T-helper 1 cell treated with Interleukin-12 subunit alpha and Interleukin-12 subunit beta and Interleukin-4 antibody, amounts not matched to agents 30 ng/mL and 1 ng/mL, for 36 hours (primary cell): Measurements from ENCODE around the gene KRTAP10-3. TPM values are rescaled to one million over a fixed set of nuclear protein-coding genes. Genes with fewer than 3 reads are reported as not detected.
"Not testable (repeated sequence)": the region's sequence is repeated elsewhere in the genome, so short reads cannot be mapped to it uniquely, and the experiment has no call there.

Source experiments
- intact Hi-C: fragments of 100-400 bp; cut with micrococcal nuclease; formaldehyde crosslinking; loops from one replicate; pipeline ENCODE4 v1.15.1; 2024
- total RNA-seq: library from RNA; stranded (reverse); gene quantifications from 2 replicates; pipeline ENCODE4 v1.2.3, GENCODE V29; 2022

The KRTAP10-3 gene
- total RNA-seq, 1 donor from 2014 or later = not detected

DNA sequence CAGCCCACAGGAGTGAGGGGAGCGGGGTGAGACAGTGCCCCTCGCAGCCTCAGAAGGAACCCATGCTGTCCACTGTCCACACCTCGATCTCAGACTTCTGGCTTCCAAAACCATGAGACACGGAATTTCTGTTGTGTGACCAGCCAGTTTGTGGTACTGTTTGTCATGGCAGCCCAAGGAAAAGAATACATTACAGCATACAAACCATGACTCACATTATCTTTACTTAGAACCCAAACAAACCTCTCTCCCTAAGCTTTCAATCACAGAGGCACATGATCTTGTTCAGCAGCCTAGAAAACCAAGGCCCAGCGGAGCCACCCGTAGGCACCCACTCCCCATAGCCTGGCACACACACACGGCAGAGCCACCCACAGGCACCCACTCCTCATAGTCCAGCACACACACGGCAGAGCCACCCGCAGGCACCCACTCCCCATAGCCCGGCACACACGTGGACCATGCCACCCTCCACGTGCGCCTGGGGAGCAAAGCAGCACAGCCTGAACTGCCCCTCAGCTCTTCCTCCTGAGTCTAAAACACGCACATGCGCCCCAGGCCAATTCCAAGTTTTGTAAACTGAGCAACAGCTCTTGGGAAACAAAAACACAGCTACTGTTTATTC is 14.5 kb upstream of the KRTAP10-3 start:
- intact Hi-C loops = no loop called here

DNA sequence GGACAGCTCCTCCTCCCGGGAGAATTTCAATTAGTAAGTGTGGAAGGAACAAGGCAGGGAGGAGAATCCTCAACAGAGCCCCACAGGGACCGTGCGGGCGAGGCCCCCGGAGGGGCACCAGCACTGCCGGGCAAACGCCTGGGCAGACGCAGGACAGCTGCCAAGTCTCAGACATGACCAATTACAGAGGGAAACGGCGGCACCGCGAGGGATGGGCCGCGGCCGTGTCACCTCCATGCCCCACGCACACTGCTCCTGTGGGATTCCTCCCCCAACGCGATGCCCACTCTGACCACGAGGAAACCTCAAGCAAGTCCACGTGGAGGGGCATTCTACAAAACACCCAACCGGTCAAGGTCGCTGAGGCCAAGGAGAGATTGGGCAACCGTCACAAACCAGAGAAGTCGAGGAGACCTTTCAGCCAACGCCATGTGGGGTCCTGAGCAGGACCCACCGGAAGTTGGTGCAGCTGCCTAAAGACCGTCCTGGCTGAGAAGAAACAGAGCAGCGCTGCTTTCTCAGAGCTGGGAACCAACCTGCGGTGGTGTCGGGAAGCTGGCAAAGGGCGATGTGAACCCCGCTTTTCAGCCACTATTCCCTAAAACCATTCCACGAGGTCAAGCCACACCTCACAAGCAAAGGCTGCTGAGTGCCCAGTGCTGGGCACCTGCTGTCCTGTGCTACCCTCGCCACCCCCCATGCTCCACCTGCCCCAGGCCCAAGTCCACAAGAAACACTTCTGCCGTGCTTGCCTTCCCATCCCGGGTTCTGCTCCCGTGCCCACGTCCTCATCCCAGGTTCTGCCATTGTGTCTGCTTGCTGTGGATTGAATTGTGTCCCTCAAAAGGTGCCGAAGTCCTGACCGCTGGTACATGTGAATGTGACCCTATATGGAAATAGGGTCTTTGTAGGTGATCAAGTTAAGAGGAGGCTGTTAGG is 13.5 kb upstream of the KRTAP10-3 start:
- intact Hi-C loops = no loop called here

DNA sequence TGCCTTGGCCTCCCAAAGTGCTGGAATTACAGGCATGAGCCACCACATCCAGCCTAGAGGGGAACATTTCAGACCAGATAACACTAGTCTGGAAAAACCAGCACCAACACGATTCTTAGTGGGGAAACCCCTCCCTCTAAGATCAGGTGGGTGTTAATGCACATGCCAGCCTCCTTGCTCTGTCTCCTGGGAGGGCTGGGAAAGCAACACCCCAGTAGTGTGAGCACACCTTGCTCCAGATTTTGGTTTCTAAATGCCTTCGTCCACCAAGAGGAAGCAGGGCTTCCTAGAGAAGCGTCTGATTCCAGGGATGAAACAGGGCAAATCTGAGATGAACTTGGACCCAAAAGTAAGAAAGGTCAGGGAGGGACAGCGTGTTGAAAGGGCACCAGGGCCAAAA is 12.7 kb upstream of the KRTAP10-3 start:
- intact Hi-C loops = no loop called here

DNA sequence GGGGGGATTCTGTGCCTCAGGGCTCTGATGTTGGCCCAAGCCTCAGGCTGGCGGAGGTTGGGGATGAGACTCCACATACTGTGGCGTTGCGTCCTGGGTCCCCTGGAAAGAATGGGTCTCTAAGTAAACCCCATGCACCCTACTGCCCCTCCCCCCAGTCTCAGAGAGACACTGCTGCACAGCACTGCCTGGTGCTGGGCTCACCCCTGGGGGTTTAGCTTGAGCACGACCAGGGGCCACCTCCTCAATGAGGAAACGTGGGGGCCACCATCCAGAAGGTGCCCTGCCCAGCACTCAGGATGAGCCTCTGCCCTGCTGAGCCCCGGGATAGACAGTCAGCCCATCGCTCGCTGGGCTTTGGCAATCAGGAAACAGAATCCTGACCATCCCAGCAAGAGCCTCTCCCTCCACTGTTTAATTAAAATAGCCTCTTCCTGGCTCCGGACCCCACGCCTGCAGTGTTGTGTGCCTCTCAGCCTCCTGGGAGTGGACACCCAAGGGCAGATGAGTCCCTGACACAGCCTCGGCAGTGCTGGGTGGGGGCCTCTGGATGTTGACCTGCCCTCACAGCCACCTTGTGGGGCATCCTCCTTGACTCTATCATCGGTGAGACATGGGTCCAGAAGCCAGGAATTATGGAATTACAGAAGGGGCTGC is 11.4 kb upstream of the KRTAP10-3 start:
- intact Hi-C loops = loop anchor here (5.0 kb wide), 1 partner anchor 87 kb away; the partner anchor contains the start of gene KRTAP12-3

DNA sequence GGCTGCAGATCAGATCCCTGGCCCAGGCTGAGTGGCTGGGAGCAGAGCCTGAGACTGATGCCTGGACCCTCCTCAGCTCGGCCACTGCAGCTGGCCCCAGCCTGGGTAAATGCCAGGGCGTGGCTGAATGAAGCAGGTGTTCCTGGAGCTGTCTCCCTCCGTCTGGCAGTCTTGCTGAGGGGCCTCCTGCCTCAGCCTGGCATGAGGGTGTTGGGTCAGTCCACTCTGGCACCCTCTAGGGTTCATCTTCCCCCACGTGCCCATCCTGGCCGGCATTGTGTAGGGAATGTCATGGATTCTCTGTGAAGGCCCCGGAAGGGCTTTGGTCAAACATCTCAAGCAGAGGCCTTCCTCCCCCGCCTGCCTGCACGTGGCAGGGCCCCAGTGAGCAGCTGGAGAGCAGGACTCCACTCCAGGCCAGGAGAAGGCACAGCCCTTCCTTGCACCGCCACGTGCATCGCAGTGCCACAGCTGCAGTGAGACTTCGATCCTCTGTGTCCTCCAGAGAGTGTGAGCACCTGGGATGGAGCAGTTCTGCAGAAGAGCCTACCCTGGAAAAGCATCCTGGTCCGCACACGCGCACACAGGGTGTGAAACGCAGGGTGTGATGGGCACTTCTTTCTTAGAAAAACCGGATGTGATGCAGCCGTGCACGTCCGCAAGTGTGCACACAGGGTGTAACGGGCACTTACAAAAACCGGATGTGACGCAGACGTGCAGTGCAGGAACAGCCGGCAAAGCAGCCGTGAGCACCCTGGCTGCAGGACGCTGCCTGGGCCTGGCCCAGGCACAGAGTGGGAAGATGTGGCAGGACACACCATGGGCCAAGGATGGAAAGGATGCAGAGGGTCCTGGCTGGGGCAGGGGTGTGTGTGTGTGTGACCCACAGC is 10.3 kb upstream of the KRTAP10-3 start:
- intact Hi-C loops = loop anchor here (5.0 kb wide), 1 partner anchor 88 kb away; the partner anchor contains the start of gene KRTAP12-3

DNA sequence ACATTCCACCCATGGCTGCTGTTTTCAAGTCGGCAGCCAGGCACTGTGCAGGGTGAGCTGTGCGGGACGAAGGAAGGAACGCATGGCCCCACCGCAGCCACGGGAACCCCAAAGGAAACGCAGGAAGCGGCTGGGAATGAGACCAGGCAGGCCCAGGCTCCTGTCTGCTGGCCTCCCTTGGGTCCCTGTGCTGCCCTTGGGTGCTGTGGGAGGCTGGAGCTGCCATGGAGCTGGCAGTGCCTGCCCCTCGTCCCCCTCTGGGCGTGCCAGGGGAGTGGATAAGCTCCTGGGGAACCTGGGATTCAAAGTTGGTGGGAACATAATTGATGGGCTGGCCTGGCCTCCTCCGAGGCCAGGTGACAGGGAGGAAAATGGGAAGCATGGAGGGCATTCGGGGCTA is 9.7 kb upstream of the KRTAP10-3 start:
- intact Hi-C loops = loop anchor here (5.0 kb wide), 1 partner anchor 89 kb away; the partner anchor contains the start of gene KRTAP12-3

DNA sequence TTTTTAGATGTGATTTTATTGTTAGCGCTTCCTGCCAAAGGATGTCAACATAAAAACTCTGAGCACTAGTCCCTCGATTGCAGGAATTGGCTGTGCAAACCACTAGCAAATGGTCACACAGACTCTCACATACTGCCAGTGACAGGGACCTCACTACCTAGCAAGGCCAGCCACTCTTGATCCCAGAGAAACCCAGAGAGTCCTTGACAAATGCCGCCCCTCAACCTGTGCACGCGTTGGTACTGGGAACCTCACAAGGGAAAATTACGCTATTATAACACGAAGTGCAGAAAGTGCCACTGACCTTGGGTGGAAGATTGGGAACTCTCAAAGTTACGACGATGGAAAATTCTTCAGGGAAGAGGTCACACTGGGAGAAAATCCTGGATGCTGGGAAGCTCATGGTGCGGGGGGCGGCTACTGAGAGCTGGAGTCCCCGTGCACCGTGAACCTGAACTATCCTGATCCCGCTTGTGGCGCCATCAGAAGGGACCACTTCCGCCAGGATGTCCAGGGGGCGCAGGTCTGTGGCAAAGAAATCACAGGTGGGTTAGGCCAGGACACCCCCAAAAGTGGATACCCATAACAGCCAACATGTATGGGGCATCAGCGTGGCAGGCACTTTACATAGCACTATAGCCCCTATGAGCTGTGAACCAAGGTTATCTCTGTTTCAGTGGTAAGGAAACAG is 9.0 kb upstream of the KRTAP10-3 start:
- intact Hi-C loops = loop anchor here (5.0 kb wide), 1 partner anchor 90 kb away; the partner anchor contains the start of gene KRTAP12-3

DNA sequence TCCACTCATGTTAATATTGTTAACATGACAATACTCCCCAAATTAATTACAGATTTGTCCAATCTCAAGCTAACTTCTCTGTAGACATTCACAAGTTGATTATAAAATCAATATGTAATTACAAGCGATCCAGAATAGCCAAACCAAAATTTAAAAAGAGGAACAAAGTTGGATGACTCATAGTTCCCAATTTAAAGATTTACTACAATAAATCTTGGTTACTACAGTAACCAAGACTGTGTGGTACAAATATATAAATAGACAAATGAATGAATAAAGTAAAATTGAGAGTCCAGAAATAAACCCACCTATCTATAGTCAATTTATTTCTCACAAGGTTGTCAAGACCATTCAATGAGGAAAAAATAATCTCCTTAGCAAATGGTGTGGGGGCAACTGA is 7.8 kb upstream of the KRTAP10-3 start:
- intact Hi-C loops = loop anchor here (5.0 kb wide), 1 partner anchor 91 kb away; the partner anchor contains the start of gene KRTAP12-3

DNA sequence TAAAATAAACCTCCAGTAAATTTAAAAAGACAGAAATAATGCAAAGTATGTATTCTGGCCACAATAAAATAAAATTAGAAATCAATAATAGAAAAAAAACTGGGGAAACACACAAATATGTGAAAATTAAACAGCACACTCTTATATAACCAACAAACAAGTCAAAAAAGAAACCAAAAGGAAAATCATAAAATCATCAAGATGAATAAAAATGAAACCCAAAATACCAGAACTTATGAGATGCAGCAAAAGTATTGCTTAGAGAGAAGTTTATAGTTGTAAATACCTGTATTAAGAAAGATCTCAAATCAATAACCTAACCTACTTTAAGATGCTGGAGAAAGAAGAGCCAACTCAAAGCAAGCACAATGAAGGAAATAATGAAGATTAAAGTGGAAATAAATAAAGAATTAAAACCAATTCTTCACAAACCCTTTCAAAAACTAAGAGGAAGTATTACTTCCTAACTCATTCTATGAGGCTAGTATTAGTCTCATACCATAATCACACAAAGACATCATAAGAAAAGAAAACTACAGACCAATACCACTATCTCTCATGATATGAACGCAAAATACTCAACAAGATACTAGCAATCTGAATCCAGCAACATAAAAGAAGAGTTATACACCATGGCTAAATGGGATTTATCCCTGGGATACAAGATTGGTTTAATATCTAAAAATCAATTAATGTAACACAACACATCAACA is 6.4 kb upstream of the KRTAP10-3 start:
- intact Hi-C loops = loop anchor here (5.0 kb wide), 1 partner anchor 92 kb away; the partner anchor contains the start of gene KRTAP12-3

DNA sequence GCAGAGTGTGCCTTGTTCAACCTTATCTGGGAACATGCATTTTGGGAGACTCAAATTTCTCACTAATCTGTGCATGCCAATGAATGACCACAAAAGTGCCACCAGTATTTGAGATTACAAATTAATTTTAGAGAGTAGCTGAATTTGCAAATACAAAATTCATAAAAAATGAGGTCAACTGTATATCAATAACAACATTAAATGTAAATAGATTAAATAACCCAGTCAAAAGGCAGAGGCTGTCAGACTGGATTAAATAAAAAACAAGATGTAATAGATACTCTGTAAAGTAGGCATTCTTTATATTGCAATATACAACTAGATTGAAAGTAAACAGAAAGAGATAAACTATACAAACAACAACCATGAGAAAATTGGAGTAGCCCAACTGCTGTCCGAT is 5.5 kb upstream of the KRTAP10-3 start:
- intact Hi-C loops = no loop called here

DNA sequence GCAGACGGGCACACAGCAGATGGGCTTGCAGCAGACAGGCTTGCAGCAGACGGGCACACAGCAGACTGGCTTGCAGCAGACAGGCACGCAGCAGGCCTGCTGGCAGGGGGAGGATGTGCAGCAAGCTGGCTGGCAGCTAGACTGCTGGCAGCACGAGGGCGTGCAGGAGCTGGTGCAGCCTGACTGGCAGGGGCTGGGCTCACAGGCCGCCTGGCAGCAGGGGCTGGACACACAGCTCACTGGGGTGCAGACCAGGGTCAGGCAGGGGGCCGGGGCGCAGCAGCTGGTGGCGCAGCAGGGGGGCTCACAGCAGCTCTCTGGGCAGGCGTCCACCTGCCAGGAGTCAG is 293 bp downstream of the KRTAP10-3 start:
- intact Hi-C loops = not testable (repeated sequence)

DNA sequence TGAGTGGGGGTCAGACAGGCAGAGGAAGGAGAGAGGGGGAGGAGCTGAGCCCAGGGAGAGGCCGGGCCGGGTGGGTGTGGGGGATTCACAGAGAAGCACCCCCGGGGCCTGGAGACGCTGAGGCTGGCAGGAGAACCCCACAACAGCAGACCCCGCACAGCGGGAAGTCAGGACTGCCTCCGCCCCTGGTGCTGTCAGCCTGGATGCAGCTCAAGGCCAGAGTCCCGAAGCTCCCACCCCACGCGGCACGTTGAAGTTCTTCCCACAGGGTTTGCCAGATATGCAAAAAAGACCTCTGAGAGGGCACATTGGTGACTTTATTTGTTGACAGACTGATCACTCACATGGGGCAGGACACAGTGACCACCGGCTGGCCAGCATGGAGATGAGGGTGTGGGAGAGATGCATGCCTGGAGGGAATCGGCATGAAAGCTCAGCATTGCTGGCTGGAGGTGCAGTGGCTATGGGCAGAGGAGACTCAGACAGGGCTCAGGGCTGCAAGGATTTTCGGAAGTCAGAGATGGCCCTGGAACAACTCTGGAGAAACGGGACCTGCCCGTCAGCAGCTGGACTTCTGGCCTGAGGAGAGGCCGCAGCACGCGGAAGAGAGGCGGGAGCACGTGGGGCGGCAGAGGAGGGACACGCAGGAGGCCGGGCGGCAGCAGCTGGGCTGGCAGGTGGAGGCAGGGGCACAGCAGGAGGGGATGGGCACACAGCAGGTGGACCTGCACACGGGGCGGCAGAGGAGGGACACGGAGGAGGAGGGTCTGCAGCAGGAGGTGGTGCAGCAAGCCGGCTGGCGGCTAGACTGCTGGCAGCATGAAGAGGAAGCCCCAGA is 885 bp downstream of the KRTAP10-3 start:
- intact Hi-C loops = no loop called here

DNA sequence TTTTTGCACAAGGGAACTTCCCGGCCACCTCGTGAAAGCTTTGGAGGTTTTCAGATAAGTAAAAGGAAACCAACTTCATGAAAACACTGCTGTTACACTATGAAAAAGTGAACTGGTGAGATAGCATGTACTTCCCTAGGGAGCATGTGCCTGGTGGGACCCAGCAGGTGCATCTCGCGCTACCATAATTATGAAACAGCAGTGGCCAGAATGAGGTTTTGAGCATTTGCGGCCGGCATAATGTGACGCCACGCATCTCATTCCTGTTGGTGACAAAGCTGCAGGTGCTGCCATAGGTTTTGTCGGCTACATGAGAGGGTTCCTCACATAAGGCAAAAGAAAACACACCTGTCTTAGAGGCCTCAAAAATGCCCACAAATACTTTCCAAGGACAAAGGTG is 1.7 kb downstream of the KRTAP10-3 start:
- intact Hi-C loops = no loop called here

DNA sequence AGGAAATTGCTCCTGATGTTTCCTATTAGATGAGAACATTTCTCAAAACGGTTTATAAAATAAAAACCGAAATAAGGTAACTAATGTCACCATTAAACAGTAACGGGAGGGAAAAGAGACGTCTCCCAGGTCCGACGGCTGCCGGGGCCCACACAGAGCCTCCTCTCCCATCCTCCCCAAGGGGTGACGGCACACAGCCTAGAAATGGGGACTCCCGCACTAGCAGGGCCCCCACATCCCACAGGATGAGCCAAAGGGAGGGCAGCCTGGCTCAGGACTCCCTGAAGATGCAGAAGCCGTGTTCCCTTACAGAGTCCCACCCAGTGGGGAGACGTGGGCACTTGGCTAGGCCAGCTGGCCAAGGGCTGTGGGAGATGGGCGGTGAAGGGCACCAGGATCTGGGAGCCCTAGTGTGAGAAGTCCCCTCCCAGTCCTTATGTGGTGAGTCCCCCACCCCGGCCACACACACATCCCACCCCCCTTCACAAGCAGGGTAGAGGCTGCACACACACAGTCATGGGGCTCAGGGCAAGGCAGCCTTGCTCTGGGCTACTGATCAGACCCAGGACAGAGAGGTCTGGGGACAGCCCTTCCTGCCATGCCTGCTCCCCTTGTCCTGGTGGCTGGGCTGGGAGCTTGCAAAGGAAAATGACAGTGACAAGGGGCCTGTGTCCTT is 3.3 kb downstream of the KRTAP10-3 start:
- intact Hi-C loops = no loop called here

DNA sequence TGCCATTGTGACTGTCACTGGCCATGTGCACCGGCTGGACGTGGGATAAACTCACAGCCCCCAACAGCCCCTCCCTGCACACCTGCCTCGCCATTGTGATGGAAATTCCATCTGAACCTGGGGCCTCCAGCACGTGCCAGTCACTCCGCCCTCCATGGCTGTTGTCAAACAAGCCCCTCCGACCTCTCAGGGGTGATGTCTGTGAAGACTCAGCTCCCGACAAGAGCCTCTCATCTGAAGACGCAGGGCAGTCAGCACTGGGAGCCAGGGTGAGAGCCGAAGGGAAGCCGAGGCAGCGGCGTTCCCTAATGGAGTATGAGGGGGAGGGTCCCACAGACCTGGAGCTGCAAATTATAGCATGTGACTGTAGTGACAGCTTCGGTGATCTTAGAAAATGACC is 5.9 kb downstream of the KRTAP10-3 start:
- intact Hi-C loops = no loop called here

DNA sequence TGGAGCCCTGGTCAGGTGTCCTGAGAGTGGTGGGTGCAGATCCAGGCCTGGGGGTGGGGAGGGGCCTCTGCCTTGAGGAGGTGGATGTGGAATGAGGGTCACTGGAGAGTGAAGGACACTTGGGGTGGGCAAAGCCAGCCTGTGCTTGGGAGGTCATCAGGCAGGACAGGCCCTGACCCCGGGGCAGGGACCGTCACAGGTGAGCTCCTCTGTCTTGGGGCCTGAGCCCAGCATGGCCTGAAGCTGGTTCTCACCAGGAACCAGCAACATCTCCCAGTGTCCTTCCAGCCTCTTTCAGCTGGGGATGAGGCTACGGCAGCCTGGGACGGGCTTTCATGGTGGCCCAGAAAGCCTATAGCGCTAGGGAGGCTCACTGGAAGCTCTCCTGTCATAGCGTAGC is 6.5 kb downstream of the KRTAP10-3 start:
- intact Hi-C loops = no loop called here

DNA sequence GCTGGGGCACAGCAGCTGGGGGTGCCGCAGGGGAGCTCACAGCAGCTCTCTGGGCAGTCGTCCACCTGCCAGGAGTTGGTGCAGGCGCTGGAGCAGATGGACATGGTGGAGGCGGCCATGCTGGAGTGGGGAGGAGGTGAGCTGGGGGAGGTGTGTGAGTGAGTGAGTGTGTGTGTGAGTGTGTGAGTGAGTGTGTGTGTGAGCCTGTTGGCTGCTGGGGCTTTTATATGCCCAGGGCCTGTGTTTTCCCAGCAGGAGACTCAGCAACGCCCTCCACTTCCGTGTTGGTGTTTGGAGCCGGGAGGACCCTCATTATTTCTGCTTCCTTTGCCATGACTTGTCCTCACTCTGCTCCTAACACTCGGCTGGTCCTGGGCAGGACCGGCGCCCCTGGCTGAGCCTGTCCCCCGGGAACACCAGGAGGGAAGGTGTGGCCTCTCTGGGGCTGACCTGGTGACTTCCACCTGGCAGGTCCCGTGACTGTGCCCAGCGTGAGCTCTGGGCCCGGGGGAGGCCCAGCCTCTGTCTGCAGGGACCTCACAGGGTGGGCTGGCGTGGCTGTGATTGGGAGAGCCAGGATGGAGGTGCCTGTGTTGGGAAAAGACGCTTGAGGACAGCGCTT is 7.1 kb downstream of the KRTAP10-3 start, which contains the start of gene KRTAP10-2:
Gene KRTAP10-2, minus strand, starts transcription at position 166 of the 622 bp plus-strand sequence. Its CDS starts 47 bp downstream, at position 119.
- intact Hi-C loops = no loop called here
